Spleen (tissue), 11 donors: ENCODE measurements around the gene NAA35. TPM values are rescaled to one million over a fixed set of nuclear protein-coding genes. Genes with fewer than 3 reads are reported as not detected.
A peak's percentile ranks its signal among the peaks of the same experiment; 100 is the strongest.

Experiments used
- DNase-seq: peaks from one replicate; pipeline ENCODE4 v3.0.0-alpha.2; 2020
- H3K27ac ChIP-seq, 8 donors: fragments of 200-600 bp; sonication (generic) in 7 of 8; 1 replicate in 4 of 8; 2 replicates in 4 of 8; pipeline versions ENCODE4 v1.5.0 to v1.8.0; 2016 to 2021; ENCODE audit warnings: inconsistent platforms in 4 of 8, mild to moderate bottlenecking in 4 of 8, moderate library complexity in 1 of 8
- H3K27me3 ChIP-seq, 7 donors: fragments of 200-600 bp; sonication (generic) in 6 of 7; replicated peaks in 1 of 7; 1 replicate in 4 of 7; 2 replicates in 3 of 7; pipeline versions ENCODE4 v1.5.0 to v1.8.0; 2016 to 2021; ENCODE audit warnings: inconsistent platforms in 3 of 7, mild to moderate bottlenecking in 1 of 7
- H3K36me3 ChIP-seq, 6 donors: fragments of 200-600 bp; sonication (generic) in 5 of 6; 1 replicate in 4 of 6; 2 replicates in 2 of 6; pipeline versions ENCODE4 v1.5.0 to v1.8.0; 2016 to 2021; ENCODE audit warnings: inconsistent platforms in 2 of 6
- H3K4me1 ChIP-seq, 6 donors: fragments of 200-600 bp; sonication (generic) in 5 of 6; 1 replicate in 3 of 6; 2 replicates in 3 of 6; pipeline versions ENCODE4 v1.5.0 to v1.8.0; 2016 to 2021; ENCODE audit warnings: inconsistent platforms in 3 of 6
- H3K4me3 ChIP-seq, 8 donors: fragments of 200-600 bp; sonication (generic) in 7 of 8; 1 replicate in 4 of 8; 2 replicates in 4 of 8; pipeline versions ENCODE4 v1.5.0 to v1.8.0; 2016 to 2021; ENCODE audit warnings: inconsistent platforms in 4 of 8, mild to moderate bottlenecking in 4 of 8, moderate library complexity in 2 of 8
- H3K9me3 ChIP-seq, 8 donors: fragments of 200-600 bp; sonication (generic) in 7 of 8; 1 replicate in 4 of 8; 2 replicates in 4 of 8; pipeline versions ENCODE4 v1.5.0 to v1.8.0; 2016 to 2021; ENCODE audit warnings: inconsistent platforms in 4 of 8
- POLR2A ChIP-seq, 3 donors: fragments of 450-650 bp; IDR thresholded peaks; one replicate each; pipeline ENCODE4 v1.5.1; 2017; ENCODE audit warnings: antibody characterized with exemption in 3 of 3, mild to moderate bottlenecking in 1 of 3
- POLR2AphosphoS5 ChIP-seq, 3 donors: sonication (generic); formaldehyde crosslinking; IDR thresholded peaks; one replicate each; pipeline ENCODE4 v1.5.1; 2017; ENCODE audit warnings: antibody characterized with exemption in 3 of 3
- WGBS, 5 donors: extraction: QIAGEN DNeasy Blood & Tissue Kit in 3 of 5; methylation state at CpG; one replicate each; pipeline versions ENCODE4 v1.1.5 to v1.1.7; 2013 to 2018; 5-methylcytosine and 5-hydroxymethylcytosine counted together
- intact Hi-C: fragments of 100-400 bp; cut with DNase I; formaldehyde crosslinking; loops from one replicate; pipeline ENCODE4 v1.15.0; 2023; ENCODE audit warnings: low total_unique reads
- polyA plus RNA-seq, 3 donors: library from polyadenylated mRNA; stranded (reverse); fragments of 200-250 nt; gene quantifications; one replicate each; pipeline ENCODE4 v1.2.1, GENCODE V29; 2013
- total RNA-seq, 7 donors: library from RNA; depleted of rRNA in 3 of 7; stranded (reverse); fragments of >200 nt in 3 of 7; fragmentation: NEBNext Ultra II Directional in 4 of 7; extraction: Animal tissue kit (Norgen Biotek cat#: 25700) in 4 of 7; gene quantifications; one replicate each; pipeline versions ENCODE4 v1.1.0 to v1.2.1, GENCODE V29; 2016 to 2021
- TF ChIP-seq, protein P1 (sequence below), 11 experiments: fragments of 200-600 bp in 7 of 11; fragments of 450-650 bp in 4 of 11; sonication (generic) in 4 of 11; IDR thresholded peaks in 8 of 11; conservative IDR thresholded peaks in 3 of 11; 1 replicate in 7 of 11; 2 replicates in 4 of 11; pipeline versions ENCODE4 v1.4.0 to v1.8.0; 2016 to 2021; ENCODE audit warnings: antibody characterized with exemption in 11 of 11, inconsistent platforms in 4 of 11, mild to moderate bottlenecking in 1 of 11
- donor health status: healthy with polysubstance abuse.
- donor health status: DM: no; HTN: no; CAD: no; lungs with moderate emphysema.
- donor health status: DM: no; HTN: no; CAD: no.
- donor health status: Bipolar disorder and iron deficiency.
- donor health status: healthy.
- donor health status: DM: no; HTN: no; CAD: no.
- donor health status: DM: yes; HTN: yes; CAD: no.

NAA35 gene
- total and polyA plus RNA-seq, 10 donors: 4.2 to 23.7 (median 18.9) TPM

DNA sequence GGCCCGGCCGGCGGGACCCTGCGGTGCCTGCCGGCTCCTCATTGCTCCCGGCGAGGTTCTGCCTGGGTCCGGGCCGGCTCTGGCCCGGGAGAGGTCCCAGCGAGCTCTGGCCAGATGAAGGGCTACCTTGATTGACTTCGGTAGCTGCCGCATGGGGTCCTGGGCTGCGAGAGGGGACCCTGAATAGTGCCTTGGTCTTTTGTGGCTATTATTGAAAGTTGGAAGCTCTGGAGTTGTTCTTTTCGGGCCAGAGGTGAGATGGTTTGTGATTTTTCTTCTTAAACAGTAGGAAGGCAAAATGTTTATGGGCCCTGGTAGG, 635 bp downstream of the NAA35 start:
- intact Hi-C loops: loop anchor here (10.0 kb wide), 1 partner anchor 197 kb away; the partner anchor contains the start of gene AGTPBP1
- Histone ChIP-seq H3K9me3 (no peaks in the 10 kb centered on the region), H3K27me3 (no peaks in the 10 kb centered on the region), H3K27ac (peak overlapping the region; percentile 81 to 96 (median 93)), H3K4me3 (peak overlapping the region; percentile 75 to 97 (median 92)), H3K4me1 (peaks cover 23 to 59% (median 40%) of the 10 kb centered on the region in 6 donors), H3K36me3 (peaks cover 0 to 39% (median 6%) of the 10 kb centered on the region in 6 donors)
- WGBS, 5 donors: 0 to 1% (median 0%) methylated on average over 1 to 15 of the region's 15 CpGs
- TF ChIP-seq, protein P1, sequence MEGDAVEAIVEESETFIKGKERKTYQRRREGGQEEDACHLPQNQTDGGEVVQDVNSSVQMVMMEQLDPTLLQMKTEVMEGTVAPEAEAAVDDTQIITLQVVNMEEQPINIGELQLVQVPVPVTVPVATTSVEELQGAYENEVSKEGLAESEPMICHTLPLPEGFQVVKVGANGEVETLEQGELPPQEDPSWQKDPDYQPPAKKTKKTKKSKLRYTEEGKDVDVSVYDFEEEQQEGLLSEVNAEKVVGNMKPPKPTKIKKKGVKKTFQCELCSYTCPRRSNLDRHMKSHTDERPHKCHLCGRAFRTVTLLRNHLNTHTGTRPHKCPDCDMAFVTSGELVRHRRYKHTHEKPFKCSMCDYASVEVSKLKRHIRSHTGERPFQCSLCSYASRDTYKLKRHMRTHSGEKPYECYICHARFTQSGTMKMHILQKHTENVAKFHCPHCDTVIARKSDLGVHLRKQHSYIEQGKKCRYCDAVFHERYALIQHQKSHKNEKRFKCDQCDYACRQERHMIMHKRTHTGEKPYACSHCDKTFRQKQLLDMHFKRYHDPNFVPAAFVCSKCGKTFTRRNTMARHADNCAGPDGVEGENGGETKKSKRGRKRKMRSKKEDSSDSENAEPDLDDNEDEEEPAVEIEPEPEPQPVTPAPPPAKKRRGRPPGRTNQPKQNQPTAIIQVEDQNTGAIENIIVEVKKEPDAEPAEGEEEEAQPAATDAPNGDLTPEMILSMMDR (IDR thresholded peaks at IDR 0.05 in 8 of 11, conservative IDR thresholded peaks at IDR 0.05 in 3 of 11): no peak
- TF ChIP-seq POLR2AphosphoS5 (IDR thresholded peaks at IDR 0.05) (no peak), POLR2A (IDR thresholded peaks at IDR 0.05) (no peak)
- DNase-seq: no peak

DNA sequence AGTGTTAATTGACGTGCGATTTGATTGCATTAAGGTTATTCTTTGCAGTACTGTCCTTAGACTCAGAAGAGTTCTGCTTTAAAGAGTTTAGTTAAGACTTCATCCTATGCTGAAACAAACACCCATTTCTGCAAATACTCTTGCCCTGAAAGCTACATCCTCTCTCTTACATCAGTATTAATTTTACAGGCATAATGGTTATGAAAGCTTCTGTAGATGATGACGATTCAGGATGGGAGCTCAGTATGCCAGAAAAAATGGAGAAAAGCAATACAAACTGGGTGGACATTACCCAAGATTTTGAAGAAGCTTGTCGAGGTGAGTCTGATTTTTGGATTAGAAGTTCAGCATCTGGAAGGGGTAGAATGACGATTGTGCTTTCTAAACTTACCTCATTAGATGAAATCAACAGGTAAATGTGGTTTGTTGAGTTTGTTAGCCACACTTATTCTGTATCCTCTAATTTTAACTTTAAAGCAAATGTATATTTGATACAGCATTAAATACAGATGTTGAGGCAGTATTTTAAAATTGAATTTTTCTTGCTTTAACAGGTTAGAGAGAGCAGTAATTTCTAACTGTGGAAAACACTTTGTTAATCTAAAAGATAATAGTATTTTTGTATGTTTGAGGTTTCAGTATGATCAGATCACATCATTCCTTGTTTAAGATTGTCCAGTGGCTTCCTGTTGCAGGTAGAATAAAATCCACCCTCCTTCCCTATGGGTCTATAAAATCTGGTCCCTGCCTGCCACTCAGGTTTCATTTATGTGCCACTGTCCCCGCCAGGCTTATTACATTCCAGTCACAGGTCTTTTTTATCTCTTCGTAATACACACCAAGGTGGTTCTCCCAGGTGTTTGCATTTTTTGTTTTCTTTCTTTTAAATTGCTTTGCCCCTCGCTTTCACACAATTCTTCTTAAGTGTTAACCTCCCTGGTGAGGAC, 1.3 kb downstream of the NAA35 start:
- TF ChIP-seq POLR2A (IDR thresholded peaks at IDR 0.05) (no peak), POLR2AphosphoS5 (IDR thresholded peaks at IDR 0.05) (no peak)
- TF ChIP-seq, protein P1 (IDR thresholded peaks at IDR 0.05 in 8 of 11, conservative IDR thresholded peaks at IDR 0.05 in 3 of 11): no peak
- peak overlapping the region; percentile 75 to 97 (median 92) for H3K4me3 ChIP-seq
- DNase-seq: no peak
- intact Hi-C loops: loop anchor here (10.0 kb wide), 1 partner anchor 197 kb away; the partner anchor contains the start of gene AGTPBP1
- 48 to 57% (median 53%) methylated on average over 8 of the region's 8 CpGs for WGBS, 5 donors
- H3K4me1 ChIP-seq: peaks cover 23 to 61% (median 42%) of the 10 kb centered on the region in 6 donors
- H3K36me3 ChIP-seq: peaks cover 0 to 46% (median 8%) of the 10 kb centered on the region in 6 donors
- H3K27me3 ChIP-seq: no peaks in the 10 kb centered on the region
- peak overlapping the region in 7 of 8 donors; percentile 92 to 96 (median 93) for H3K27ac ChIP-seq
- no peaks in the 10 kb centered on the region for H3K9me3 ChIP-seq

GRCh38 chr9:85942913-85943709, 2.2 kb downstream of the NAA35 start:
- intact Hi-C loops: loop anchor here (10.0 kb wide), 1 partner anchor 198 kb away; the partner anchor contains the start of gene AGTPBP1

More at GRCh38 chr9:85942913-85943709, 2.2 kb downstream of the NAA35 start:
- TF ChIP-seq, protein P1 (IDR thresholded peaks at IDR 0.05 in 8 of 11, conservative IDR thresholded peaks at IDR 0.05 in 3 of 11): no peak
- TF ChIP-seq POLR2A (IDR thresholded peaks at IDR 0.05) (no peak), POLR2AphosphoS5 (IDR thresholded peaks at IDR 0.05) (no peak)
- no peaks in the 10 kb centered on the region for H3K27me3 ChIP-seq
- H3K9me3 ChIP-seq: no peaks in the 10 kb centered on the region
- no peak overlapping the region for H3K4me3 ChIP-seq
- H3K27ac ChIP-seq: no peak overlapping the region
- H3K4me1 ChIP-seq: peaks cover 23 to 63% (median 43%) of the 10 kb centered on the region in 6 donors
- DNase-seq: no peak
- H3K36me3 ChIP-seq: peaks cover 0 to 54% (median 13%) of the 10 kb centered on the region in 6 donors
- WGBS, 5 donors: 68 to 80% (median 75%) methylated on average over 3 of the region's 3 CpGs
